ENCODE results near the gene PARD6A. TPM values are rescaled to one million over a fixed set of nuclear protein-coding genes. Genes with fewer than 3 reads are reported as not detected.

Gene PARD6A
- total and polyA plus RNA-seq, 2 experiments from 2014 or later: 0.71 to 1.1 TPM

DNA sequence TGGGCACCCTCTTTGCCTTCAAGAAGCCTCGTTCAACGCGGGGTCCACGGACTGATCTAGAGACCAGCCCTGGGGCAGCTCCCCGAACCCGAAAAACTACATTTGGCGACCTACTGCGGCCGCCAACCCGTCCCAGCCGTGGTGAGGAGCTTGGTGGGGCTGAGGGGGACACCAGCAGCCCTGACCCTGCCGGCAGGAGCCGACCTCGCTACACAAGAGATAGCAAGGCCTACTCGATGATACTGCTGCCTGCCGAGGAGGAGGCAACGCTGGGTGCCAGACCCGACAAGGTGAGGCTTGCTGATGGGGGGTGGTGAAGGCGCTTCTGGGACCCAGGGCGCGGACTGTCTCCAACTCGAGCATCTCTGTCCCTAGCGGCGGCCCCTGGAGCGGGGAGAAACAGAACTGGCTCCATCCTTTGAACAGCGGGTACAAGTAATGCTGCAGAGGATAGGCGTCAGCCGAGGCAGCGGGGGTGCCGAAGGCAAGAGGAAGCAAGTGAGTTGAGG lies 6.3 kb upstream of the PARD6A start:
- Histone ChIP-seq H3K9me3 (ENCODE audit: low read depth) (no peaks in the 10 kb centered on the region), H3K27ac (no peak overlapping the region), H3K4me1 (ENCODE audit: low read depth) (peaks cover 13% of the 10 kb centered on the region), H3K4me3 (no peak overlapping the region), H3K27me3 (peaks cover 59% of the 10 kb centered on the region), H3K36me3 (no peaks in the 10 kb centered on the region)
- TF ChIP-seq, protein P1, sequence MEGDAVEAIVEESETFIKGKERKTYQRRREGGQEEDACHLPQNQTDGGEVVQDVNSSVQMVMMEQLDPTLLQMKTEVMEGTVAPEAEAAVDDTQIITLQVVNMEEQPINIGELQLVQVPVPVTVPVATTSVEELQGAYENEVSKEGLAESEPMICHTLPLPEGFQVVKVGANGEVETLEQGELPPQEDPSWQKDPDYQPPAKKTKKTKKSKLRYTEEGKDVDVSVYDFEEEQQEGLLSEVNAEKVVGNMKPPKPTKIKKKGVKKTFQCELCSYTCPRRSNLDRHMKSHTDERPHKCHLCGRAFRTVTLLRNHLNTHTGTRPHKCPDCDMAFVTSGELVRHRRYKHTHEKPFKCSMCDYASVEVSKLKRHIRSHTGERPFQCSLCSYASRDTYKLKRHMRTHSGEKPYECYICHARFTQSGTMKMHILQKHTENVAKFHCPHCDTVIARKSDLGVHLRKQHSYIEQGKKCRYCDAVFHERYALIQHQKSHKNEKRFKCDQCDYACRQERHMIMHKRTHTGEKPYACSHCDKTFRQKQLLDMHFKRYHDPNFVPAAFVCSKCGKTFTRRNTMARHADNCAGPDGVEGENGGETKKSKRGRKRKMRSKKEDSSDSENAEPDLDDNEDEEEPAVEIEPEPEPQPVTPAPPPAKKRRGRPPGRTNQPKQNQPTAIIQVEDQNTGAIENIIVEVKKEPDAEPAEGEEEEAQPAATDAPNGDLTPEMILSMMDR (IDR thresholded peaks at IDR 0.05; ENCODE audit: low read depth, low read length): no peak
- no peak for DNase-seq (ENCODE audit: low read depth in 1 of 2, low spot score in 1 of 2)

DNA sequence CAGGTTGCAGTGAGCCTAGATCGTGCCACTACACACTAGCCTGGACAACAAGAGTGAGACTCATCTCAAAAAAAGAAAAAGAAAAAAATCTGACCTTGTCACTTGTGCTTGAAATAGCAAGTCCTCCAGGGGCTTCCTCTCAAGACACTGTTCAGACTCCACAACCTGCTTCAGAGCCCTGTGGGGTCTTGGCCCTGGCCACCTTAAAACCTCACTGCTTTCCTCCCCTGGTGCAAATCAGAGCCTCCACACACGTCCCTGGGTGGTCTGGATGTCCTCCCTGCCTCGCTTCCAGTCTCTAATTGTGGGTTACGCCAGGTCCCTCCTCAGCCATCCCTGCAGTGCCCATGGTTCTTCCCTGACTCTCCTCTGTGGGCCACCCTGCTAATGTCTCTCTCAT lies 5.4 kb upstream of the PARD6A start:
- no peaks in the 10 kb centered on the region for H3K9me3 ChIP-seq (ENCODE audit: low read depth)
- TF ChIP-seq, protein P1 (IDR thresholded peaks at IDR 0.05; ENCODE audit: low read depth, low read length): no peak
- peaks cover 50% of the 10 kb centered on the region for H3K27me3 ChIP-seq

DNA sequence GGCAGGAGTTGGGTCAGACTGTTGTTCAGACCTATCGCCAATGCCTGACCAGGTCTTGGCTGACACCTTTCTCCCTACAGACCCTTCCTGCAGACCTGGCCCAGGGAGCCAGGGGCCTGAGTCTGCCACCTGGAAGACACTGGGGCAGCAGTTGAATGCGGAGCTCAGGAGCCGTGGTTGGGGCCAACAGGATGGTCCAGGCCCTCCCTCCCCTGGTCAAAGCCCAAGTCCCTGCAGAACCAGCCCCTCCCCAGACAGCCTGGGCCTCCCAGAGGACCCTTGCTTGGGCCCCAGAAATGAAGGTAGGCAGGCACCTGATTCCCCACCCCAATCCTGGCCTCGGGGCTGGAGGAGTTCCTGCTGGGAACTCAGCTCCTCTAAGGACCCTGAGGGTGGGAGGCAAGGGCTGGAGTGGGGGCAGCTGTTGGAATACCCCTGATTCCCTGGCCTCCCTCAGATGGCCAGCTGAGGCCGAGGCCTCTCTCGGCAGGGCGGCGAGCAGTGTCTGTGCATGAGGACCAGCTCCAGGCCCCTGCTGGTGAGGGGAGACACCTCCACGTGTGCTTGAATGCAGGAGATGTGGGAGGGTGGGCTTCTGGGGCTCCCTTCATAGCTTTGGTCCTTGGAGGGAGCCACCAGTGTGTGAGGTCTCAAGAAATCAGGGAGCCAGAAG lies 4.3 kb upstream of the PARD6A start:
- peaks cover 39% of the 10 kb centered on the region for H3K27me3 ChIP-seq
- H3K9me3 ChIP-seq (ENCODE audit: low read depth): no peaks in the 10 kb centered on the region
- no peaks in the 10 kb centered on the region for H3K36me3 ChIP-seq
- peaks cover 13% of the 10 kb centered on the region for H3K4me1 ChIP-seq (ENCODE audit: low read depth)
- TF ChIP-seq, protein P1 (IDR thresholded peaks at IDR 0.05; ENCODE audit: low read depth, low read length): no peak
- no peak for DNase-seq (ENCODE audit: low read depth in 1 of 2, low spot score in 1 of 2)
- no peak overlapping the region for H3K27ac ChIP-seq
- no peak overlapping the region for H3K4me3 ChIP-seq

More for the DNA sequence above, 5.4 kb upstream of the PARD6A start:
- H3K27ac ChIP-seq: no peak overlapping the region
- H3K4me1 ChIP-seq (ENCODE audit: low read depth): peaks cover 13% of the 10 kb centered on the region
- DNase-seq (ENCODE audit: low read depth in 1 of 2, low spot score in 1 of 2): no peak
- H3K4me3 ChIP-seq: no peak overlapping the region
- no peaks in the 10 kb centered on the region for H3K36me3 ChIP-seq

DNA sequence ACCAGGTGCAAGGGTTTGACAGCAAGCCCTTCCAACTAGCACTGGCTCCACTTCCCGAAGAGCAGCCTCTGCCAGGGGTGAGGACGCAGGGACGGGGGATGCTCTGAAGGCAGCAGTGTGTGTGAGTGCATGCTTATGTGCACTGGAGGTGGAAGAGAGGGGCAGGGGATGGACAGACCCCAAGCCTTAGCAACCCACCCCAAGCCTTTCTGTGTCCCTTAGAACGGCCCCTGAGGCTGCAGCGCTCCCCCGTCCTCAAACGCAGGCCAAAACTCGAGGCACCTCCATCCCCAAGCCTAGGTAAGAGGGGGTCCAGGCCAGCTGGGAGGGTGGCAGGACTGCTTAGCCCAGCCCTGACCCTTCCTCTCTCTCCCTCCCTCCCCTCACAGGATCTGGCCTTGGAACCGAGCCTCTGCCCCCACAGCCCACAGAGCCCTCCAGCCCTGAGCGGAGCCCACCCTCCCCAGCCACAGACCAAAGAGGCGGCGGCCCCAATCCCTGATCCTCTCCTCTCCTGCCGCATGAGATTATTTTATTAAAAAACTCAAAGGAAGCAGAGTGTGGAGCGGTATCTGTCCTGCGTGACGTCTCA lies 3.6 kb upstream of the PARD6A start:
- TF ChIP-seq, protein P1 (IDR thresholded peaks at IDR 0.05; ENCODE audit: low read depth, low read length): no peak
- Histone ChIP-seq H3K36me3 (no peaks in the 10 kb centered on the region), H3K9me3 (ENCODE audit: low read depth) (no peaks in the 10 kb centered on the region), H3K27me3 (peaks cover 39% of the 10 kb centered on the region), H3K27ac (no peak overlapping the region), H3K4me3 (no peak overlapping the region), H3K4me1 (ENCODE audit: low read depth) (peaks cover 13% of the 10 kb centered on the region)
- no peak for DNase-seq (ENCODE audit: low read depth in 1 of 2, low spot score in 1 of 2)

DNA sequence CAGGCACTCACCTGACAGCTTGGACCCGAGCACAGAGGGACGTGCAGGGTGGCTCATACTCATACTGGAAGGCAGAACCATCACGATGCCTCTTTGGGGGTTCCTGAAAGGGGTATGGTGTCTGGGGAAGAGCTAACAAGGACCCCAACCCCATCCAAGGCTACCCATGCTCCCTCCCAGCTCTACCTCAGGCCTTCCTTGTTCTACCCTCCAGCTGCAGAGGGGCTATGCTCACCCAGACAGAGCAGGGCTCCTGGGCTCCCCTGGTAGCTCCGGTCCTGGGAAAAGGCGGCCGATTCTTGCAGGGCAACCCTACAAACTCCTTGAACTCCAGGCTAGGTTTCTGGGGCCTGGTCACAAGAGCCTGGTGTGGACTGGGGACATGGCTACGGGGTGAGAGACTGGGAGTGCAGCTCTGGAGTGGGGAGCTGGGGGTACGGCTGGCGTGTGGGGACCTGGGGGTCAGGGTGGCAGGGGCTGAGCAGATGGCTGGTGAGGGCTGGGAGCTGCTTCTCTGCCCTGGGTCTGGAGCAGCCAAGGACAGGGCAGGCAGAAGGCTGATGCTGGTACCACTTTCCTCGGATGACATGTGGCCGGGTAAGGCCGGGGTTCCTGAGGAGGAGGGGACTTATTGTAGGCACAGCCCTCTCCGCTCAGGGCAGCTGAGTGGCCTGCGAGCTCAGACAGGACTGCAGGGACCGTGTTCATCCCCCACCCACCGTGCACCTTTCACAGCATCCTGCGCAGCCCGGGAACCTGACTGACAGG lies 2.8 kb upstream of the PARD6A start:
- TF ChIP-seq, protein P1 (IDR thresholded peaks at IDR 0.05; ENCODE audit: low read depth, low read length): no peak
- H3K4me3 ChIP-seq: no peak overlapping the region
- H3K27me3 ChIP-seq: peaks cover 36% of the 10 kb centered on the region
- H3K4me1 ChIP-seq (ENCODE audit: low read depth): peaks cover 13% of the 10 kb centered on the region
- no peak overlapping the region for H3K27ac ChIP-seq
- no peaks in the 10 kb centered on the region for H3K9me3 ChIP-seq (ENCODE audit: low read depth)
- no peak for DNase-seq (ENCODE audit: low read depth in 1 of 2, low spot score in 1 of 2)
- no peaks in the 10 kb centered on the region for H3K36me3 ChIP-seq

Measured in cardiac muscle cell (in vitro differentiated cells and primary cell).